GM12865 (cell line): ENCODE measurements around the gene PHEX.

ENCODE experiments used
- DNase-seq: peaks from one replicate; pipeline ENCODE4 v3.0.0; 2010; ENCODE audit warnings: low read depth
- H3K4me3 ChIP-seq: 2 replicates; pipeline ENCODE4 v1.5.1; 2011; ENCODE audit warnings: mild to moderate bottlenecking, low read depth, low read length, control low read depth
- TF ChIP-seq, protein P1 (sequence below): IDR thresholded peaks from 2 replicates; pipeline ENCODE4 v1.5.1; 2011; ENCODE audit warnings: low read length, control low read depth, low read depth, inconsistent platforms; ENCODE audit not compliant: insufficient read depth; ENCODE audit errors: missing control alignments

Gene PHEX

DNA sequence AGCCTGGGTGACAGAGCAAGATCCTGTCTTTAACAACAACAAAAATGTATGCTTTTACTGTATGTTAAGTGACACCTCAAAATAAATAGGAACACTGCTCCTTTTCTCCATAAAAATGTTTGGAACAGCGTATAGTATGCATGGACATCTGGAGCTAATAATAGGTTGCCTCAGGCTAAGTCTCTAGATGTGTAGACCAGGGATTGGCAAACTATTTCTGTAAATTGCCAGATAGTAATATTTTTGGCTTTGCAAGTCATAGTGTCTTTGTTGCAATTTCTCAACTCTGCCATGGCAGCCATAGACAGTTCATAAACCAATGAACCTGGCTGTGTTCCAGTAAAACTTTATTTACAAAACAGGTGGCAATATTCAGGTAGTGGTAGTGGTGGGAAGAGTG lies 164.0 kb downstream of the PHEX start:
- DNase-seq, result no peak
- H3K4me3 ChIP-seq, result no peak overlapping the region
- TF ChIP-seq, protein P1, sequence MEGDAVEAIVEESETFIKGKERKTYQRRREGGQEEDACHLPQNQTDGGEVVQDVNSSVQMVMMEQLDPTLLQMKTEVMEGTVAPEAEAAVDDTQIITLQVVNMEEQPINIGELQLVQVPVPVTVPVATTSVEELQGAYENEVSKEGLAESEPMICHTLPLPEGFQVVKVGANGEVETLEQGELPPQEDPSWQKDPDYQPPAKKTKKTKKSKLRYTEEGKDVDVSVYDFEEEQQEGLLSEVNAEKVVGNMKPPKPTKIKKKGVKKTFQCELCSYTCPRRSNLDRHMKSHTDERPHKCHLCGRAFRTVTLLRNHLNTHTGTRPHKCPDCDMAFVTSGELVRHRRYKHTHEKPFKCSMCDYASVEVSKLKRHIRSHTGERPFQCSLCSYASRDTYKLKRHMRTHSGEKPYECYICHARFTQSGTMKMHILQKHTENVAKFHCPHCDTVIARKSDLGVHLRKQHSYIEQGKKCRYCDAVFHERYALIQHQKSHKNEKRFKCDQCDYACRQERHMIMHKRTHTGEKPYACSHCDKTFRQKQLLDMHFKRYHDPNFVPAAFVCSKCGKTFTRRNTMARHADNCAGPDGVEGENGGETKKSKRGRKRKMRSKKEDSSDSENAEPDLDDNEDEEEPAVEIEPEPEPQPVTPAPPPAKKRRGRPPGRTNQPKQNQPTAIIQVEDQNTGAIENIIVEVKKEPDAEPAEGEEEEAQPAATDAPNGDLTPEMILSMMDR, result no peak

- no peak for DNase-seq
- TF ChIP-seq, protein P1, result no peak
- no peak overlapping the region for H3K4me3 ChIP-seq
Observed at GRCh38 chrX:22202251-22202650, 170.1 kb downstream of the PHEX start.

DNA sequence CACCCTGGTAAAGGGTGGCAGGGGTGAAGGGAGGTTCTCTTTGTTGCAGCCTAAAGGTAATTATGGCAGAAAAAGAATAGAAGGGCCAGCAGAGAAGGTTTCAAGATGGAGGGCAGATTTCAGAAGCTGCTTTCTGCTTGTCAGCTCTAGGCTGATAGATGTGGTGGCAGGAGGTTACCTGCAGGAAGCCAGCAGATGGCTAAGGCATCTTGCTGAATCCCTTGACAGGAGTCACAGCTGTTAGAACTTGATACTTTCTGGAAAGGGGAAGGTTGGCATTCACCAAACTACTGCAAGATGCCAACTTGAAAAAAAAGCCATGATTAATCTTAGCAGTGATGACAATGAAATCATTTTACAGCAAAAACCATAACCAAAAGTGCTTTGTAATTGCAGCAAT lies 171.1 kb downstream of the PHEX start:
- no peak for DNase-seq
- TF ChIP-seq, protein P1, result no peak
- H3K4me3 ChIP-seq, result no peak overlapping the region

GRCh38 chrX:22206781-22207180 lies 174.7 kb downstream of the PHEX start:
- TF ChIP-seq, protein P1, result no peak
- no peak for DNase-seq
- no peak overlapping the region for H3K4me3 ChIP-seq

- H3K4me3 ChIP-seq, result no peak overlapping the region
- TF ChIP-seq, protein P1, result no peak
- no peak for DNase-seq
Observed at GRCh38 chrX:22220941-22221340, 188.8 kb downstream of the PHEX start.

GRCh38 chrX:22234380-22234779 lies 202.3 kb downstream of the PHEX start:
- no peak overlapping the region for H3K4me3 ChIP-seq
- DNase-seq, result no peak
- TF ChIP-seq, protein P1, result no peak

GRCh38 chrX:22237479-22237878 lies 205.4 kb downstream of the PHEX start:
- TF ChIP-seq, protein P1, result no peak
- no peak for DNase-seq

More at GRCh38 chrX:22237479-22237878, 205.4 kb downstream of the PHEX start:
- no peak overlapping the region for H3K4me3 ChIP-seq
